SKM-1 treated with dmso at 0.1 percent for 144 hours (cell line): ENCODE data around the gene SOX10.

ENCODE experiments used
- DNase-seq: peaks from one replicate; lab custom pipeline; 2025; ENCODE audit not compliant: unreplicated experiment; lab: John Stamatoyannopoulos, UW

SOX10 gene

DNA sequence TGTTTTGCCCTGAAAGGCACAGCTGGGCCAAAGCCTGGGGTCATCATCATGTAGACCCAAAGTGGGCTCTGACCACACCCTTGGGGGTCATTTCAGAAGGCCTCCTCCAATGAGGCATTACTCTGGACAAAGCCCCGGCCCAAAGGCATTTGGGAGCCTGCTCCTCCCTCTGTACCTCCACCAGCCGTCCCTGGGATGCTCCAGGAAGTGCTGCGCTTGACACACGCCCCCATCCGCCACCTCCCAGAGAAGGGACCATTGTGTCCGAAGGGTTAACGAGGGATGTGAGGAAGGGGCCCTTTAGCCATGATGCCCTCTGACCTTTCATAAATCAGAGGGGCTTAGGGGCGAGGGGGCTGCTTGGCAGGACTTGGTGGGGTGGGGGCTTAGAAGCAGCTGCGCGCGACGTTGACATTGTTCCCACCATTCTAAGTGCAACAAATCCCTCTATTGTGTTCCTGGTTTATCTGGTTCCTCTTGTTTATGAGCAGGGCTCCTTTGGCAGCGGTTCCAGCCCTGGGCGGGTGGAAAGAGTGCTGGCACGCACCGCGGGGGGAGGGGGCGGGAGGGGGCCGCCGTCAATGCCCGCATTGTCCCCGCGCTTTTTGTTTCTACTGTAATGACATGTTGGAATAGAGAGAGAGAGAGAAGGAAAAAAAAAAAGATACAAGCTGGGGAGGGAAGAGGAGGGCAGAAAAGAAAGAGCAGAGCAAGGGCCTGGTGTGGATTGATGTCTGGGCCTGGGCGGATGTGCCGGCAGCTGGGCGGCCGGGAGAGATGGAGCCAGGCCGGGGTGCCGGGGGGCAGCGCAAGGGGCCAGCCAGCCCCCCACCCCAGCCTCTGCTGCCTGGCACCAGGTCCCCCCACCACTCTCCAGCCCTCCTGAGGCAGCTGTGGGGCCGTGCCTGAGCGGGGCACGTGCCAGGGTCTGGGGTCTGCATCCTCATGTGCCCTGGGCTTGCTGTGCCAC lies 32.1 kb upstream of the SOX10 start:
- no peak for DNase-seq

GRCh38 chr22:38014083-38014482 lies 29.7 kb upstream of the SOX10 start:
- DNase-seq: no peak

DNA sequence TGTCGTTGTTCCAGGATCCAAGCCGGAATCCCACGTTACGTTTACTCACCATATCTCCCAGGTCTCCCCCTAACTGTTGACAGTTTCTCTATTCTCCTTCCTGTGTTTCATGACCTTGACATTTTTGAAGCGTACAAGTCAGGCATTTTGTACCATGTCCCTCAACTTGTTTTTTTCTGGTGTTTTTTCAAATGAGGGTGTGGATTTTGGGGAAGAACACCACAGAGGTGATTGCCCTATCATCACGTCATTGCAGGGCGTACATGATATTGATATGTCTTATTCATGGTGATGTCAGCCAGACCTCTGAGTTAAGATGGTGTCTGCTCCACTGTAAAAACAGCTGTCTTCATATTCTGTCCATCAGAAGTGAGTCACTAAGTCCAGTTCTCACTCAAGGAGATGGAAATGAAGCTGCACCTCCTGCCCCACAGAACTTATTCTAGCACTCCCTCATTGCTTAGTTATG lies 28.3 kb upstream of the SOX10 start:
- DNase-seq: no peak

- no peak for DNase-seq
Observed at GRCh38 chr22:38009000-38009806, 24.8 kb upstream of the SOX10 start.

- no peak for DNase-seq
Observed at GRCh38 chr22:38007330-38007902, 23.1 kb upstream of the SOX10 start.

- no peak for DNase-seq
Observed at GRCh38 chr22:38006906-38007305, 22.6 kb upstream of the SOX10 start.

GRCh38 chr22:38005943-38006342 lies 21.6 kb upstream of the SOX10 start:
- DNase-seq: no peak

GRCh38 chr22:37999640-38000272 lies 15.4 kb upstream of the SOX10 start:
- no peak for DNase-seq

GRCh38 chr22:37999236-37999635 lies 14.9 kb upstream of the SOX10 start:
- DNase-seq: no peak

DNA sequence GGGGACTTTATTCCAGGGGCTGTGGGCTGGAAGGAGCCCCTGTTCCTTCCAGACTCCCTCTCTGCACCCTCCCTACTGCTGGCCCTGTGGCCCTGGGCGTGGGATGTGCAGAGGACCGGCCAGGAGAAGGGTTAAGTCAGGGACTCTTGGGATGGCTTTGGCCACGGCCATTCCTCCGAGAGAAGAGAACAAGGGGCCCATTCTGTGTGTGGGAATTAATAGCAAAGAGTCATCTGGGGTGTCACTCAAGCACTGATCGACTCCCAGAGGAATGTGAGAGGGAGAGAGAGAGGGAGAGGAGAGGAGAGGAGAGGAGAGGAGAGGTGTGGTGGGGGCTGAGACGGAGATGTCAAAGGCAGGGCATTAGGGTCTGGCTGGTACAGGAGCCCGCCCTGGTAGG lies 14.2 kb upstream of the SOX10 start:
- DNase-seq: no peak

DNA sequence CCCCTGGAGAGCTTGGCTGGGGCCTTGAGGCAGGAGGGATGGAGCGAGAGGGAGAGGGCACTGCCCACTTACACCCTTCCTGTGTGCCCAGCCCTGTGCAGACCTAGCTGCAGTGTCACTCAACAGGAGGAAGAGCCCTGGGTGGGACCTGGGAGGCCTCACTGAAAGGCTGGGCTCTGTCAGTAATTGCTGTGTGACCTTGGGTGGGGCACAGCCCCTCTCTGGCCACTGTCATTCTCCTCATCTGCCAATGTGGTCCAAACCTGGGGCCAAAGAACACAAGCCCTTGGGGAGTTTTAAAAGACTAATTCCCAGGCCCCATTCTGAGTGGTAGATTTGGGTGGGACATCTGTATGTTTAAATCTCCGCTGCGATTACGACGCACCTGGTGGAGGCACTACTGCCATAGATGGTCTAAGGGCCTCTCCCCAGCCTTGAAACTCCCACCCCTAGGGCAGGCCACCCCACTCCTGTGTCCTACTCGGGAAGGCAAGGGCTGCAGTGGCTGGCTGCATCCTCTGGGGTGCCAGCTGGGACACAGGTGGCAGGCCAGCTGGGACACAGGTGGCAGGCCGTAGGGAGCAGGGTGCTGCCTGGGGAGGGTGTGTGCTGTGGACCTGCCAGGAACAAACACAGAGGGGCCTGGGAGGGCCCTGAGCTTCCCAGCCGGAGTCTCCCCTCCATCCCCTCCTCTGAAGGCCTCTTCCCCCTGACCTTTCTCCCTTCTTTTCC lies 12.3 kb upstream of the SOX10 start:
- DNase-seq: no peak

DNA sequence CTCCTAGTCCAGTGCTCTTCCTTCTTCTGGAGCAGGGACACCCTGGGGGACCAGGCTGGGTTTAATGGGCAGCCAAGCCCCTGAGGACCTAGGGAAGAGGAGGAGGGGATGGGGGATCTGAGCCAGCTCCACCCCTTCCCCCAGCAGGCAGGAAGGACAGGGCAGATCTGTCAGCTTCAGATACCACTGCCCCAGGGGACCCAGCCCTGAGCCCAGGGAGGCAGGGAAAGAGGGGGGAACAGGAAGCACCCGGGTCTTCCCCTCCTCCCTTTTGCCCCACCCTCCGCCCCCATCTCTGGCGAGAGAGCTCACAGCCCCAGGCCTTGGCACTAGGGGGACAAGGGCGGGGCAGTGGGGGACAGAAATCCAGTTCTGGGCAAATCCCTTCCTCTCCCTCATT lies 11.7 kb upstream of the SOX10 start:
- no peak for DNase-seq

- DNase-seq: no peak
Observed at GRCh38 chr22:37995460-37995859, 11.1 kb upstream of the SOX10 start.

- no peak for DNase-seq
Observed at GRCh38 chr22:37994982-37995381, 10.6 kb upstream of the SOX10 start.

GRCh38 chr22:37994049-37994448 lies 9.7 kb upstream of the SOX10 start:
- no peak for DNase-seq

GRCh38 chr22:37991731-37992442 lies 7.5 kb upstream of the SOX10 start:
- no peak for DNase-seq

- DNase-seq: no peak
Observed at GRCh38 chr22:37990862-37991261, 6.5 kb upstream of the SOX10 start.

- no peak for DNase-seq
Observed at GRCh38 chr22:37990301-37990700, 5.9 kb upstream of the SOX10 start.

GRCh38 chr22:37989146-37990045 lies 5.0 kb upstream of the SOX10 start:
- no peak for DNase-seq
